ENCODE data around the gene ATP13A2. TPM values are rescaled to one million over a fixed set of nuclear protein-coding genes. Genes with fewer than 3 reads are reported as not detected.

ATP13A2 gene
- total RNA-seq, 1 donor from 2014 or later = 97.8 TPM

DNA sequence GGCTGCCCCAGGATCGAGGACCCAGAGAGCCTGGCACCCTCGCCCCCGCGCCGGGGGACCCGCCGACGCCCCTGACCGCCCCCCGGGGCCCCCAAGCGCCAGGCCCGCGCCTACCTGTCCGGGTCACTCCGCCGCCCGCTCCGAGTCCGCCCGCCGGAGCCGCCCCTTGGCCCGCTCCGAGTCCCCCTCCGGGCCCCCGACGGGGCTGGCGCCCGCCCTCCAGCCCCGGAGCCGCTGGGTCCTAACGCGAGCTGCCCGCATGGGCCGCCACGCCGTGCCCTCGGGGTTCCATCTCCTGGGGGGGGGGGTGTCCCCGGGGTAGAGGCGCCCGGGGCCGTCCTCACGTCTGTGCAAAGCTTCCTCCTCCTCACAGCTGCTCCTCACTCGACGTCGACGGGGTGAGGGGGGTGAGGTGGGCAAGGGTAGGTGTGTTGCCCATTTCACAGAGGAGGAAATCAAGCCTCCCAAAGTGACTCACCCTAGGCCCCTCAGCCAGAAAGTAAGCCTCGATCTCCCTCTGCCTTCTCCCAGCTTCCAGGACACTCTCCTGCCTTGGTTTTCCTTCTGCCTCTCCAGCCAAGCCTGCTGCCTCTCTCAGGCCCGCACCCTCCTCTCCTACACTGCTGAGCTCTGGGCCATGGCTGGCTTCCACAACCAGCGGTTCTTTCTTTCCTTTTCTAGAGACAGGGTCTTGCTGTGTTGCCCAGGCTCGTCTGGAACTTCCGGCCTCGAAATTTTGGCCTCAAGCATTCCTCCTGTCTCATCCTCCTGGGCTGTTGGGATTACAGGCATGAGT is 31.1 kb downstream of the ATP13A2 start, which contains the start of gene MFAP2:
Gene MFAP2 (minus strand): TSS at position 148 of the 796 bp plus-strand sequence. CDS start 2,347 bp downstream, outside the sequence.
- no peak for DNase-seq (ENCODE audit: extremely low read depth, low read depth, low spot score)

DNA sequence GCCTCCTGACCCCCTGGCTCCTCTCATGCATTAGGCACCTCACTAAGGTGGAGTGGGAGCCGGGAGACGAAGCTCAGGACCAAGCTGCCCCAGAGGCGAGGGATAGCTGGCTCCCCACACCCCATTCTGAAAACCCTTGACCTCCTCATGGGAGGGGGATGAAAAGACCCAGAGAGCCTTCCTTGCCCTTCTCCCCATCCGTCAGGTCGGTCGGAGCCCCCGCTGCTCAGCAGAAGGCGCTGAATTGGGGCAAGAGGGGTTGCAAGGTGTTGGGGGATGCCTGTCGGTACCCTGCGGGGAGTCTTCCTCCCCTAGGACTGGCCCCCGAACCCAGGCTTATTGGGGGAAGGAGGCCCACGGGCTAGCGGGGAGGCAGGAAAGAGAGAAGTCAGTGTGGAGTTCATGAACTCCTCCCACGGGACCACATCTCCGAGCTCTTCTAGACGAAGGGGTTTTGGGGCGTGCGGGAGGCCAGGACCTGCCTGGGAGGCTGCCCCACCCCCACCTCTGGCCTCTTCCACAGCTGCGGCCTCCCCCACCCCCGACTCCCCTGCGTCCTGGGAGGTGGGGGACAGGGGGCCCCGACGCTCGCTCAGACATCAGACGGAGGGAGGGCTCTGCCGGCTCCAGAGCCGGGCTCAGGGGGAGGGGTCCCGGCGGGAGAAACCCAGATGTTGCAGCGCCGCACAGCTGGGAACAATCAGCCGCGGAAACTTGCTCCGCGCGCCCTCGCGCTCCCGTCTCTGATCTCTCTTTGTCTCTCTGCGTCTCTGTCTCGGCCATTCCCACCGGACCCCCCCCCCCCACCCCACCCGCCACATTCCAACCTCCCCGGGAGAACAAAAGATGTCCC is 32.0 kb downstream of the ATP13A2 start:
- no peak for DNase-seq (ENCODE audit: extremely low read depth, low read depth, low spot score)

DNA sequence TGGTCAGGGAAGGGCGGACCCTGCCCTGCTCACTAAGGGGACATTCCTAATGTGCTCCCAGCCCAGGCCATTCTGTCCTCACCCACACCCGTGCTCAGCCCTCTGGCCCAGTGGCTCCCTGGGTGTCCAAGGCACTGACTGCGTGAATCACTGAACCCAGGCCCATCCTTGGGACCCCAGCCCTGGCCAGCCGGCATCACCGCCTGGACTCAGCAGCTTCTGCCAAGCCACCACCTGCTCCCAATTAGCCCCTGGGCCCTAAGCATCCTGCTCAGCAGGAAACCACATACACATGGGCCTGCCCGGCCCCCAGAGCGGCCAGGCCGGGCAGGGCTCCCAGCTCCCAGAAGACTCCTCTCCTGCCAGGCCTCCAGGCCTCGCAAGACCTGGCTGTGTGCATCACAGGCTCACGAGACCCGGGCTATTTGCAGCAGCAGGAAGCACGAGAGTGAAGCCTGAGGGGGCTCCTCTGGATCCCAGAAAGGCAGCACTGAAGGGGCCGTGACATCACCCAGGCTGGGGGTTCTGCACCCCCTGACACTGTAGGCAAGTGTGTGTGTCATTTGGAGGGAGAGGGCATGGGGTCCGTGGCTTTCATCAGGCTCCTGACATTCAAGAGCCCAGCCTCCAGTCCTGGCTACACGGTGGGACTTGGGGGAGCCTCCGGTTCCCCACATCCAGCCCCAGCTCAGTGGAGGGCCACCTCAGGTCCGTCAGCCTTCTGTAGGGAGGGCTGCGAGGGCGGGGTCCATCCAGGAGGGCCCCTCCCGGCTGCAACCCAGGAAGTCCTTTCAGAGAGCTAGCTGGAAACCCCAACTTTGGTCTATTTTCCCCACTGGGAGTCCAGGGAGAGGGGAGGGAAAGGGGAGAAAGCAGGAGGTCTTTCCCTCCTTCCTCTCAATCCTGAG is 32.9 kb downstream of the ATP13A2 start:
- no peak for DNase-seq (ENCODE audit: extremely low read depth, low read depth, low spot score)

DNA sequence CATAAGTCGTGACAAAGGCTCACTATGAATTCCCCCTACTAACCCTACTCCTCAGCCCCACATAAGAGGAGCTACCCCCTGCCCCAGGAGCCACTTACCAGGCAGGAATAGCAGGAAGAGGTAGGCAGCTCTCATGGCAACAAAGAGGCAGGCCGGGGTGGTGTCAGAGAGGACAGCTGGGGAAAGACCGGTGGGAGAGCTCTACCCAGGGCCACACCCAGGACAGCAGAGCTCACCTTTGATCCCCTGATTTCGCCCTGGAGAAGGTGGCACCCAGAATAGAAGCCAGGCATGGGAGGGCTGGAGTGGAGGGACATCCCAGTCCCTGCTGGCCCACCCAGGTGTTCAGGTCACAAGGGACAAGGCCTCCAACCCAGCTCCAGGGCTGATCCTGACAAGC is 33.6 kb downstream of the ATP13A2 start:
- no peak for DNase-seq (ENCODE audit: extremely low read depth, low read depth, low spot score)

DNA sequence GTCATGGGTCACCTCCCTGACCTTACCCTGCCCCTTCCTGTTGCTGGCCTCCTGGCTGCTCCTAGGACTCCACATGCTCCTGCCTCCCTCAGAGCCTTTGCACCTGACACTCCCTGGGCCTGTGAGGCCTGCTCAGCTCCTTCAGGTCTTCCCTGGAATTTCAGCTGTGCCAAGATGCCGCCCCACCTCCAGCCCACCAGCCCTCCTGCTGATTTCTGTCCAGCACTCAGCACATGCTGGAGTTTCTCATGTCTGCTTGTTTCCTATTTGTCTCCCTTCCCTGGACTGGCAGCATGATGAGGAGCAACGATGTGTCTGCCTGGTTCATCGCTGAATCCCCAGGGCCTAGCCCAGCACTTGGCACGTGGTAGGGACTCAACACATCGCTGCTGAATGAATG is 34.4 kb downstream of the ATP13A2 start:
- DNase-seq (ENCODE audit: extremely low read depth, low read depth, low spot score) = no peak

DNA sequence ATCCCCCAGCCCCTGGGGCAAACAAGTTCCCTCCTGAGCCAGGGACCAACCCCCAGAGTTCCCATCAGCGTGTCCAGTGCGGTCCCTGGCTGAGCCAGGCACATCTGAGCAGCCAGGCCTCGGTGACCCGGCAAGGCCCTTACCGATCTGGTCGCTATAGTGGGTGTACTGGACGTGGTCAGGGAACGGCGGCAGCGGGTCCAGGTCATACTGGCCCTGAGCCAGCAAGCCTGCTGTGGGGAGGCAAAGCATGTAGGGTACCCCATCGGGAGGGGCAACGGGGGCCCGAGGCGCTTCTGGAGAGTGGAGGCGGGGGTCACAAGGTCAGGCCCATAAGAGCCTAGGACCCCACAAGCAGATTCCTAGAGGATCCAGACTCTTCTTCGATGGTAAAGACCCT is 34.8 kb downstream of the ATP13A2 start:
- no peak for DNase-seq (ENCODE audit: extremely low read depth, low read depth, low spot score)

DNA sequence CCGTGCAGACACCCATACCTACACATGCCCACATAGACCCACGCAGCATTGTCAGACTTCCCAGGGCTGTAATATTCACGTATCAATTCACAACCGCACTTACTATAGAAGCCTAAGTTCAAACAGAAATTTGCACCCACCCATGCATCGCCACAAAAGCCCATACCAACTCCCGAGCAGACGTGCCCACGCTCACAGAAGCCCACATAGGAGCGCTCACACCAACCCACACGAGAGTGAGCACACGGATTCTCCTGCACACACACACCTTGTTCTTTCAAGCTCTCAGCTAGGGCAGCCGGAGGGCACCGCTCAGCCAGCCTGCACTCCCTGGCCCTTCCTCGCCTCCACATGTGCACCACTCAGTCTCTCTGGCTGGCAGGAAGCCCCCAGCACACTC is 35.9 kb downstream of the ATP13A2 start:
- DNase-seq (ENCODE audit: extremely low read depth, low read depth, low spot score) = no peak

DNA sequence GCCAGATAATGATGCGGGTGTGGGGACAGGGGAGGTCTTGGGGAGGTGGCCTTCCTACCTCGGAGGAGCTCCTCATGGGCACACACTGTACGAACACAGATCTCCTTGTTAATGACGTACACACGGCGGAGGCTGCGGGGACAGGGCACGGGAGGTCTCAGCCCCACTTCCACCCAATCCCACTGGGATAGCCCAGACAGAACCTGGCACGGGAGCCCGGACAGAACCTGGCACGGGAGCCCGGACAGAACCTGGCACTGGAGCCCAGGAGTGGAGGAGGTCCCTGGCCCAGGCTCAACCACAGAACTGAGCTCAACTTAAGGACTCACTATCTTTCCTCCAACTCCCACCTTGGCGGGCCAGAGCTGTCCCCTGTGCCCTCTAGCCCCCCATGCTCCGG is 36.5 kb downstream of the ATP13A2 start:
- no peak for DNase-seq (ENCODE audit: extremely low read depth, low read depth, low spot score)

DNA sequence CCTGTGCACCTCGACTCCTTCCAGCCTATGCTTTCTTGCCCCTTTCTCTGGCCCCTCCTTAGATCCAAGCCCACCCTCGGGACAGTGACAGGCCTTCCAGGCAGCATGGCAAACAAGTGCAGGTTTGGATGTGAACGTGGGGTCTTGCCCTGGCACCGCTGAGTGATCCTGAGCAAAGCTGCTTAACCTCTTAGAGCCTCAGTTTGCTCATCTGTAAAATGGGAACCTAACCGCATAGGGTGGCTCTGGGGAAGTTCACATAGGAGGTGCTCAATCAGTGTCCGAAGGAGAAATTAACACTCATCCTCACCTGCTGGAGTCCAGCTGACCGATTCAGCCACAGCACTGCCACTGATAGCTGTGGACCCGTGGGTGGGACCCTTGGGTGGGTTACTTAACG is 38.5 kb downstream of the ATP13A2 start:
- DNase-seq (ENCODE audit: extremely low read depth, low read depth, low spot score) = no peak

DNA sequence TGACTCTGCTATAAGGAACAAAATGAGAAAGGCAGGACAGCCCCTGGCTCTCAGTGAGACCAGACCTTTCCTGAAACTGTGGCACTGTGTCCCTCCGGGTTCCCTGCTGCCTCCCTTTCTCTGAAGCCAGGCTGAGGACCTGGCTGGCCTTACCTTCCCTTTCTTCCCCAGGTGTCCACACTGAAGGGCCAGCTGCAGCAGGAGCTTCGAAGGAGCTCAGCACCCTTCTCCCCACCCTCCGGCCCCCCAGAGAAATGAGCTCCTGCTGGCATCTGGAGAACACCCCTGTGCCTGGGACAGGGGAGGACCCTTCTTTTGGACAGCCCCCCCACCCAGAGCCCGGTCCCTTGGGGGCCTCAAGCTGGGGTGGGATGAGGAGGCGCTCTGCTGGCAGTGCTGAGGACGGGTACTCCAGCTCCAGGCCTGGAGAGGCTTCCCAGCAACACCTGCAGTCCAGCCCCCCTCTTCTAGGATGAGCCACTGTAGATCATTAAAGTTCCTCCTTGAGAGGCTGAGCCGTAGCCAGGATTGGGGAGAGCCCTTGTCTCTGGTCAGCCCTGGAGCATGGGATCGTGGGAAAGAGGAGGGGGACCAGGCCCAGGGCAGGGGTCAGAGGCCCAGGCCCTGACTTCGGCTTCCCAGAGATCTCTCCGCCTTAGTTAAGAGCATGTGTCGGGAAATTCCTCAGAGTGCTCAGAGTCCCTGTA is 39.4 kb downstream of the ATP13A2 start:
- DNase-seq (ENCODE audit: extremely low read depth, low read depth, low spot score) = no peak

DNA sequence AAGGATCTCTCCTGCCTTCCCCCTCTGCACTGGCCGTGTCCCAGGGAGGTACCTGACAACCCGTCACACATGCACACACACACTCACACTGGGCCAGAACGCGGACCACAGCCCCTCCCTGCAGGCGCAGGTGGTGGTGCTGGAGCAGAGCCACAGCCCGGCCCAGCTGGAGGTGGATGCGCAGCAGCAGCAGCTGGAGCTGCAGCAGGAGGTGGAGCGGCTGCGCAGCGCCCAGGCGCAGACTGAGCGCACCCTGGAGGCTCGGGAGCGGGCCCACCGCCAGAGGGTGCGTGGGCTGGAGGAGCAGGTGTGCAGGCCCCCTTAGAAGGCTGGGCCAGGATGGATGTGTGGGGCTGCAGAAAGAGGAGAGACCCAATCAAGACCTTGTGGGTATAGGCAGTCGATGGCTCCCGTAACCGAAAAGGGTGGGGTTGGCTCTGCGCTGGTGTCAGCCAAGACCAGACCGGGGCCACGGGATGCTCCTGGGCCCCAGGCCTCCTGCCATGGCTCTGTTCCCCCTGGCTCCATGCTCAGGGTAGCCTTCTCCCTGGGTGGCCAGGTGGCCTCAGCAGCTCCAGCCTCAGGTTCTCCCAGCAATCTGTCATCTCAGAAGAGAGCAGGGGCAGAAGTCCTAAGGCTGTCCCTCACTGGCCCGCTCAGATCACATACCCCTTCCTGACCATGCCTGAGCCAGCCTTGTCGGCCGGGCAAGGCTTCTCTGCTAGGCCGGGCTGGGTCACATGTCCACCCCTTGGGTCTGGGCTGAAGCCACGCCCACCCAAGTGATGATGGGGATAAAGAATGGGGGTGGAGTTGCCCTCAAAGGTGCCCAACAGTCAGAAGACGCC is 40.2 kb downstream of the ATP13A2 start:
- DNase-seq (ENCODE audit: extremely low read depth, low read depth, low spot score) = no peak

DNA sequence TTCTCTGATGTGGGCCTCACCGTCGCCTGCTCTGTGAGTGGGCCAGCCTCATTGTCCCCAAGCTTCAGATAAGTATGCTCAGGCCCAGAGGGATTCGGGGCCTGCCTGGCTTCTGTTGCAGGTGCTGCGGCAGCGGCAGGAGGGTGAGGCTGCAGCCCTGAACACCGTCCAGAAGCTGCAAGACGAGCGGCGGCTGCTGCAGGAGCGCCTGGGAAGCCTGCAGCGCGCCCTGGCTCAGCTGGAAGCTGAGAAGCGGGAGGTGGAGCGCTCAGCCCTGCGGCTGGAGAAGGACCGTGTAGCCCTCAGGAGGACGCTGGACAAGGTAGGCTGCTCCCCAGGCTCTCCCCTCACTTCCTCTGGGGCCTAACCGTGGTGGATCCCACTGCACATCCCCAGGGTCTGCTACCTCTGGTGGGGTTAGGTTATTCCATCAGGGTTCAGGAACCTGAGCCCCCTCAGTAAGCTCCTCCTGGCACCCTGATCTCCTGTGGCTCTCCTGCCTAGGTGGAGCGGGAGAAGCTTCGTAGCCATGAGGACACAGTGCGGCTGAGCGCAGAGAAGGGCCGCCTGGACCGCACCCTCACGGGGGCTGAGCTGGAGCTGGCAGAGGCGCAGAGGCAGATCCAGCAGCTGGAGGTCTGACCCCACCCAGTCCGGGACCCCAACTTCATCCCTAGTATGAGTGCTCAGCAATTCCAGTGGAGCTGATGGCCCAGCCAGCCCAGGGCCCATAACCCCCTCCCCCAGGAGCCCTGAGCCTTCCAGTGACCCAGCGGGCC is 41.4 kb downstream of the ATP13A2 start:
- no peak for DNase-seq (ENCODE audit: extremely low read depth, low read depth, low spot score)

DNA sequence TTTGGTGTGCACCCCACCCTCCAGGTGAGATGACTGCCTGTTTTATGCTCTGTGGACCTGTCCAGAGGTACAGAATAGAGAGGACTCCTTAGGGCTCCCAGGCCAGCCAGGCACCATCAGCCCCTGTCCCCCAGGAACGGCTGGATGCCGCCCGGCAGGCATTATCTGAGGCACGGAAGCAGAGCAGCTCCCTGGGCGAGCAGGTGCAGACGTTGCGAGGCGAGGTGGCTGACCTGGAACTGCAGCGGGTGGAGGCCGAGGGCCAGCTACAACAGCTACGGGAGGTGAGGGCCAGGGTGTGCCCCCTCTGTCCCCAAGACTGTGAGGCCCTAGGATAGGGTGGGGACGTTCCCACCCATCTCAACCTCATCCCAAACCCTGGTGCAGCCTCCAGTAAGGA is 42.1 kb downstream of the ATP13A2 start:
- no peak for DNase-seq (ENCODE audit: extremely low read depth, low read depth, low spot score)

DNA sequence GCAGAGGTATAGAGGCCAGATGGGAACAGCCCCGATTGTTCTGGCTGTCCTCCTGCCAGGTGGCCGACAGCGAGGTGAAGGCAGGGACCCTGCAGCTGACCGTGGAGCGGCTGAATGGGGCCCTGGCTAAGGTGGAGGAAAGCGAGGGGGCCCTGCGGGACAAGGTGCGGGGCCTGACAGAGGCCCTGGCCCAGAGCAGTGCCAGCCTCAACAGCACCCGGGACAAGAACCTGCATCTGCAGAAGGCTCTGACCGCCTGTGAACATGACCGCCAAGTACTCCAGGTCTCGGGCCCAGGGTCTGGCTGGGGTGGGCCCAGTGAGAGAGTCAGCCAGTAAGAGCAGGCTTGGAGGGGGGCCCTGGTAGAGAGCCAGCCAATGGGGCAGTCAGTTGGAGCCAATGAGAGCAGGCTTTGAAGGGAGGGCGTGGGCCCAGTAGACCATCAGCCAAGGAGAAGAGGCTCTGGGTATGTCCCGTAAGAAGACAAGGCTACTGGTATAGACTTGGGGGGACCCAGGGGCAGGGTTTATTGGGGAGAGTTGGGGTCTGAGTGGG is 42.6 kb downstream of the ATP13A2 start:
- DNase-seq (ENCODE audit: extremely low read depth, low read depth, low spot score) = no peak

DNA sequence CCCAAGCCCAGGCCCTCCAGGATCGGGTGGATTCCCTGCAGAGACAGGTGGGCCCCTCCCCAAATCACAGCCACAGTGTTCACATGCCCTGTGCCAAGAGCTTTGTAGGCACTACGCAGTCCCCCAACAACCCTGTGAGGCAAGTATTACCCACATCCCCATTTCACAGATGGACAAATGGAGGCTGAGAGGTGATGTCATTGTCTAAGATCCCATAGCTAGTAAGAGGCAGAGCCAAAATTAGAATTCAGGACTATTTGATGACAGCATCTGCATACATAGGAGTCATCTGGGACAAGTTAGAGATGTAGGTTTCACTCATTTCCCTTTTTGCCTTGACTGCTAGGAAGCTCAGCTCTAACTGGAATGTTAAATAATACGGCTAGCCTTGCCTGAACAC is 43.4 kb downstream of the ATP13A2 start:
- DNase-seq (ENCODE audit: extremely low read depth, low read depth, low spot score) = no peak

DNA sequence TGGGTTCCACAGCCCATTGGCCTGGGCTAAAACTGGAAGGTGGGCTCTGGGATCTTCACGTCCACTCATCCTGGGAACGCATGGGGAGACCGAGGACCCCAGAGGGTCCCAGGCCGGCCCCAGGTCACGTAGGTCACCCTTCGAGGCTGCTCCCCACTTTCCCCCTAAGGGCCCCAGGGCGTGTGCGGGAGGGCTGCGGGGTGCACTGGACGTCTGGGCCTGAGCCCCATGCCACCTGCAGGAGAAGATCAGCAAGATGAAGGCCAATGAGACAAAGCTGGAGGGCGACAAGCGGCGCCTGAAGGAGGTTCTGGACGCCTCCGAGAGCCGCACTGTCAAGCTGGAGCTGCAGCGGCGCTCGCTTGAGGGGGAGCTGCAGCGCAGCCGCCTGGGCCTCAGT is 43.8 kb downstream of the ATP13A2 start:
- DNase-seq (ENCODE audit: extremely low read depth, low read depth, low spot score) = no peak

DNA sequence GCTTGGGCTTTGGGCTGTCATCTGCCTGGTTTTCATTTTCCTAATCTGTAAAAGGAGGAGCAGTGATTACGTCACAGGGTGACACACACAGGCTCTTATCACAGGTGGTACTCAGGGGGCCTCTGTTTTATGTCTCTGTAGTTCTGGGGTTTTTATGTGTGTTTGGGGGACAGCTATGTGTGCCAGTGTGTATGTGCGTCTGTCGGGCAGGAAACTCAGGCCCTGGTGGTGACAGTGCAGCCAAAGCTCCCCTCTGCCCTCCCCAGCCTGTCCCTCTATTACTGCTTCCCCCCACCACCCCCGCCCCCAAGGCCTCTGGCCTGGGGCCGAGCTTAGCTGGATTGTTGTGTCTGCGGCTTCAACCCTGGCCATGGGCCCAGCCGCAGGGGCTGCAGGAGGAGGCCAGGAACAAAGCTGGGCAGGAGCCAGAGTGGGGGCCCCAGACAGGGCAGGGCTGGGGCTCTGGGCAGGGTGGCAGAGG is 44.6 kb downstream of the ATP13A2 start:
- DNase-seq (ENCODE audit: extremely low read depth, low read depth, low spot score) = no peak

DNA sequence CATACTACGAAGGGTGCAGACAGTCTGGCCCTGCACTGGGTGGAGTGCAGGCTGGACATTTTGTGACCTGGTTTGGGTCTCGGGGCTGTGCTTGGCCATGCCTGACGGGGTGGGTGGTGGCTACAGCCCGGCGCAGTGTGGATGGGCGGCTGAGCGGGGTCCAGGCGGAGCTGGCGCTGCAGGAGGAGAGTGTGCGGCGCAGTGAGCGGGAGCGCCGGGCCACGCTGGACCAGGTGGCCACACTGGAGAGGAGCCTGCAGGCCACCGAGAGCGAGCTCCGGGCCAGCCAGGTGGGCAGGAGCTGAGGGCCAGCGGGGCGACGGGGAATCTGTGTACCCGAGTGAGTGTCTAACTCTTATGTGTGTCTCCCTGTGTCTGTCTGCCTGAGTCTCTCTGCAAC is 45.4 kb downstream of the ATP13A2 start:
- DNase-seq (ENCODE audit: extremely low read depth, low read depth, low spot score) = no peak
